K562 (cell line): ENCODE results near the gene APOBEC3F. TPM values are rescaled to one million over a fixed set of nuclear protein-coding genes. Genes with fewer than 3 reads are reported as not detected.
A peak's percentile ranks its signal among the peaks of the same experiment; 100 is the strongest.
"Not testable (repeated sequence)": the region's sequence is repeated elsewhere in the genome, so short reads cannot be mapped to it uniquely, and the experiment has no call there.

ENCODE experiments used
- ATAC-seq: fragments of 200-7000 bp; cut with Tn5 transposase; 3 replicates; pipeline ENCODE4 v1.9.1; 2020; ENCODE audit warnings: moderate library complexity
- BruUV-seq: library from RNA; stranded (reverse); fragments of 400-500 nt; replicated peaks from 2 replicates; lab custom pipeline; 2021; lab: Mats Ljungman, UMichigan
- CTCF ChIA-PET: fragments of 300-600 bp; formaldehyde crosslinking; extraction: SDS; loops from one replicate; lab custom pipeline; 2021; ENCODE audit warnings: low intra/inter-chr PET ratio; lab: Yijun Ruan, JAX
- POLR2A ChIA-PET: fragments of 300-600, 350-650 bp; sonication (Branson Sonifier 250); formaldehyde crosslinking; extraction: SDS; loops from one replicate; lab custom pipeline; 2021; ENCODE audit warnings: antibody characterized with exemption, inconsistent platforms; lab: Yijun Ruan, JAX
- DNase-seq, 4 experiments: peaks; one replicate each; pipeline versions ENCODE4 v3.0.0 to v3.0.0-alpha.2; 2011 to 2018; ENCODE audit warnings: low spot score in 3 of 4, mixed read lengths in 3 of 4; ENCODE audit errors: extremely low read depth in 1 of 4
- FAIRE-seq: peaks from 2 replicates; lab custom pipeline; 2011; peaks lifted over from hg19 to GRCh38; lab: Jason Lieb, UNC
- H2AFZ ChIP-seq: 2 replicates; pipeline ENCODE4 v1.6.0; 2011; ENCODE audit warnings: low read depth, low read length, control low read depth, inconsistent platforms
- H3K27ac ChIP-seq: fragments of 200-600 bp; 3 replicates; pipeline ENCODE4 v1.8.0; 2011; ENCODE audit warnings: low read depth, mild to moderate bottlenecking, control low read depth, inconsistent platforms, low read length, moderate library complexity, mixed read lengths; ENCODE audit errors: extremely low read depth
- H3K27me3 ChIP-seq, 2 experiments: fragments of 300-600 bp in 1 of 2; 2 replicates in 1 of 2; 3 replicates in 1 of 2; pipeline versions ENCODE4 v1.6.0 to v1.8.0; 2011; ENCODE audit warnings: inconsistent platforms in 2 of 2, low read length in 2 of 2, mild to moderate bottlenecking in 1 of 2, mixed read lengths in 1 of 2, moderate library complexity in 1 of 2; ENCODE audit not compliant: control insufficient read depth in 2 of 2, insufficient read depth in 2 of 2
- H3K36me3 ChIP-seq: fragments of 300-600 bp; 3 replicates; pipeline ENCODE4 v1.8.0; 2011; ENCODE audit warnings: mild to moderate bottlenecking, low read length, inconsistent platforms; ENCODE audit not compliant: control insufficient read depth, insufficient read depth
- H3K4me1 ChIP-seq, 2 experiments: fragments of 200-600 bp in 1 of 2; replicated peaks in 1 of 2; 2 replicates in 1 of 2; 3 replicates in 1 of 2; pipeline versions ENCODE4 v1.5.1 to v1.8.0; 2011; ENCODE audit warnings: inconsistent platforms in 2 of 2, low read length in 2 of 2, mild to moderate bottlenecking in 1 of 2, mixed read lengths in 1 of 2, moderate library complexity in 1 of 2; ENCODE audit not compliant: control insufficient read depth in 2 of 2, insufficient read depth in 2 of 2
- H3K4me2 ChIP-seq: 2 replicates; pipeline ENCODE4 v1.6.1; 2011; ENCODE audit warnings: low read length, control low read depth, inconsistent platforms, mixed read lengths; ENCODE audit not compliant: insufficient read depth
- H3K4me3 ChIP-seq: fragments of 200-600 bp; sonication (generic), shearing (Covaris generic); 2 replicates; pipeline ENCODE4 v1.5.1; 2016; ENCODE audit warnings: control low read depth, inconsistent platforms
- H3K79me2 ChIP-seq: fragments of 200-600 bp; 3 replicates; pipeline ENCODE4 v1.8.0; 2011; ENCODE audit warnings: low read length, inconsistent platforms; ENCODE audit not compliant: control insufficient read depth, insufficient read depth
- H3K9ac ChIP-seq, 2 experiments: 2 replicates each; pipeline versions ENCODE4 v1.6.0 to v1.6.1; 2011; ENCODE audit warnings: low read depth in 2 of 2, low read length in 2 of 2, control low read depth in 1 of 2, inconsistent platforms in 1 of 2, mild to moderate bottlenecking in 1 of 2, mixed read lengths in 1 of 2; ENCODE audit not compliant: insufficient read depth in 1 of 2
- H3K9me1 ChIP-seq: one replicate; pipeline ENCODE4 v1.6.0; 2011; ENCODE audit warnings: inconsistent platforms, mild to moderate bottlenecking, low read length, moderate library complexity; ENCODE audit not compliant: control insufficient read depth, insufficient read depth
- H3K9me3 ChIP-seq: replicated peaks from 2 replicates; pipeline ENCODE4 v1.5.1; 2011; ENCODE audit warnings: low read depth, low read length, inconsistent platforms; ENCODE audit not compliant: control insufficient read depth, insufficient read depth
- H4K20me1 ChIP-seq: replicated peaks from 2 replicates; pipeline ENCODE4 v1.6.1; 2011; ENCODE audit warnings: low read length, inconsistent platforms, mixed read lengths; ENCODE audit not compliant: control insufficient read depth, insufficient read depth
- NRF1 ChIP-seq, 2 experiments: fragments of 450-650 bp; IDR thresholded peaks in 1 of 2; conservative IDR thresholded peaks in 1 of 2; 2 replicates each; pipeline ENCODE4 v1.6.1; 2014; ENCODE audit warnings: mild to moderate bottlenecking in 2 of 2
- ZFX ChIP-seq: sonication (generic); formaldehyde crosslinking; IDR thresholded peaks from 2 replicates; pipeline ENCODE4 v1.8.0; 2022; ENCODE audit warnings: mild to moderate bottlenecking, missing genetic modification reagents, moderate library complexity
- WGBS: fragments of 100-300 bp; shearing (Covaris generic); methylation state at CpG from one replicate; pipeline ENCODE4 v1.1.6; 2016; ENCODE audit warnings: low coverage, mixed read lengths; ENCODE audit not compliant: insufficient coverage; ENCODE audit errors: missing lambda C conversion rate; 5-methylcytosine and 5-hydroxymethylcytosine counted together
- in situ Hi-C: fragments of 300-500 bp; cut with MboI; formaldehyde crosslinking; loops from 4 replicates; pipeline ENCODE4 v1.15.0; 2018; ENCODE audit warnings: inconsistent platforms, mixed read lengths
- intact Hi-C: fragments of 100-400 bp; cut with micrococcal nuclease; formaldehyde crosslinking; loops from 2 replicates; pipeline ENCODE4 v1.14.2; 2022
- polyA plus RNA-seq, 8 experiments: library from polyadenylated mRNA; depleted of rRNA in 4 of 8; stranded (reverse) in 5 of 8; unstranded in 3 of 8; fragments of >200 nt; fragmentation: Nextera tagmentation in 2 of 8; fragmentation: Illumina TruSeq in 1 of 8; extraction: Ambion mirVana in 2 of 8; extraction: Trizol in 1 of 8; gene quantifications; 2 replicates each; pipeline versions ENCODE4 v1.2.1 to v1.2.3, GENCODE V29; 2011 to 2014; ENCODE audit warnings: inconsistent platforms in 1 of 8, missing spikeins in 1 of 8
- total RNA-seq, 7 experiments: library from RNA; depleted of rRNA in 6 of 7; stranded (reverse); fragments of >200 nt in 6 of 7; fragmentation: Illumina TruSeq in 2 of 7; extraction: Trizol in 2 of 7; gene quantifications; 2 replicates each; pipeline versions ENCODE4 v1.2.1 to v1.2.3, GENCODE V29; 2011 to 2021; ENCODE audit warnings: low replicate concordance in 1 of 7
- TF ChIP-seq, protein P1 (sequence below): fragments of 200-800 bp; sonication (Bioruptor generic); IDR thresholded peaks from 2 replicates; pipeline ENCODE4 v1.6.1; 2017; ENCODE audit warnings: missing genetic modification characterization, missing compliant biosample characterization

APOBEC3F gene
- total and polyA plus RNA-seq, 9 of the 15 experiments (the other 6 are each of a cell fraction or from before 2014, with no cell fraction given), result 1.1 to 3.3 (median 1.9) TPM

DNA sequence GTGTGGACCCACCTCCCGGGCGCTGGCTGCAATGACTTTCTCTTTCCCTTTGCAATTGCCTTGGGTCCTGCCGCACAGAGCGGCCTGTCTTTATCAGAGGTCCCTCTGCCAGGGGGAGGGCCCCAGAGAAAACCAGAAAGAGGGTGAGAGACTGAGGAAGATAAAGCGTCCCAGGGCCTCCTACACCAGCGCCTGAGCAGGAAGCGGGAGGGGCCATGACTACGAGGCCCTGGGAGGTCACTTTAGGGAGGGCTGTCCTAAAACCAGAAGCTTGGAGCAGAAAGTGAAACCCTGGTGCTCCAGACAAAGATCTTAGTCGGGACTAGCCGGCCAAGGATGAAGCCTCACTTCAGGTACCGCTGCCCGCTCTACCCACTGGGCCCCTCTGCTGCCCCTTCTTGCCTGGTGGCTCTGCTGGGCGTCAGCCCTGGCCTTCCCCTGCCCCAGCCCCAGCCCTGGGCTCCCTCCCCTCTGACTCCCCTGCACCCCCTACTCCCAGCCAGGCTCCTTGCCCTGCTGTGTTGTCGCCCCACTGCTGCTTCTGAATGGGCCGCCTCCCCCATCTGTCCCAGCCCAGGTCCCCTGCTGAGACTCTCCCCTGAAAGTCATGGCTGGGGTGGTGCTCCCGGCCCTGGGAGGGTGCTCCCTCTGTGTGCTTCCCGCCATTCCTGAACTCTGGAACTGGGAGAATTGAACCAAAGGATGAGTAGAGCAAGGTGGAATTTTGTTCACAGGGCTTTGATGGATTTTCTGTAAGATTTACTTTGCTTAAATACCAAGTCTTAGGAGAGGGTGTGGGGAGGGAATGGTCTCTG is 36.6 kb downstream of the APOBEC3F start, which contains the start of gene APOBEC3G (continued):
- TF ChIP-seq, protein P1, sequence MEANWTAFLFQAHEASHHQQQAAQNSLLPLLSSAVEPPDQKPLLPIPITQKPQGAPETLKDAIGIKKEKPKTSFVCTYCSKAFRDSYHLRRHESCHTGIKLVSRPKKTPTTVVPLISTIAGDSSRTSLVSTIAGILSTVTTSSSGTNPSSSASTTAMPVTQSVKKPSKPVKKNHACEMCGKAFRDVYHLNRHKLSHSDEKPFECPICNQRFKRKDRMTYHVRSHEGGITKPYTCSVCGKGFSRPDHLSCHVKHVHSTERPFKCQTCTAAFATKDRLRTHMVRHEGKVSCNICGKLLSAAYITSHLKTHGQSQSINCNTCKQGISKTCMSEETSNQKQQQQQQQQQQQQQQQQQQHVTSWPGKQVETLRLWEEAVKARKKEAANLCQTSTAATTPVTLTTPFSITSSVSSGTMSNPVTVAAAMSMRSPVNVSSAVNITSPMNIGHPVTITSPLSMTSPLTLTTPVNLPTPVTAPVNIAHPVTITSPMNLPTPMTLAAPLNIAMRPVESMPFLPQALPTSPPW, result peak; percentile 43
- peak; percentile 59 to 70 for TF ChIP-seq NRF1 (conservative IDR thresholded peaks at IDR 0.05 in 1 of 2, IDR thresholded peaks at IDR 0.05 in 1 of 2)
- TF ChIP-seq ZFX (CRISPR knock-in tag), result peak; percentile 40; the same call in 1 of the 2 replicates

DNA sequence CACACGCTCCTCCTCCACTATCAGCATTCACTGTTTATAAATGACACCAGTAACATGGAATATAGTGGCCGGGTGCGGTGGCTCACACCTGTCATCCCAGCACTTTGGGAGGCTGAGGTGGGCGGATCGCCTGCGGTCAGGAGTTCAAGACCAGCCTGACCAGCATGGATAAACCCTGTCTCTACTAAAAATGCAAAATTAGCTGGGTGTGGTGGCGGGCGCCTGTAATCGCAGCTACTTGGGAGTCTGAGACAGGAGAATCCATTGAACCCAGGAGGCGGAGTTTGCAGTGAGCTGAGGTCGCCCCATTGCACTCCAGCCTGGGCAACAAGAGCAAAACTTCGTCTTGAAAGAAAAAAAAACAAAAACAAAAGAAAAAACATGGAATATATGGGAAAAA is 37.2 kb downstream of the APOBEC3F start:
- in situ Hi-C loops, result loop anchor here (5.0 kb wide), 1 partner anchor 36 kb away; the partner anchor contains the start of gene APOBEC3F
- FAIRE-seq, result not testable (repeated sequence)

More for the DNA sequence above, 37.2 kb downstream of the APOBEC3F start:
- H3K79me2 ChIP-seq, DNase-seq, intact Hi-C loops, BruUV-seq, CTCF ChIA-PET, H4K20me1 ChIP-seq, H3K27me3 ChIP-seq, H3K9me3 ChIP-seq, H2AFZ ChIP-seq, H3K9me1 ChIP-seq, ATAC-seq, H3K36me3 ChIP-seq: not testable (repeated sequence)
- 76% methylated on average over 11 of the region's 12 CpGs for WGBS
- H3K4me2 ChIP-seq, result peak overlapping the region; percentile 78
- peak overlapping the region; percentile 61; the same call in 1 of the 3 replicates for H3K27ac ChIP-seq
- H3K4me3 ChIP-seq, result peak overlapping the region; percentile 48
- POLR2A ChIA-PET, result interaction anchor here (0.9 to 1.0 kb wide), 2 partner anchors 10 to 242 kb away, joined by 3 to 6 read pairs; no protein-coding TSS in a partner anchor
- H3K4me1 ChIP-seq, result peaks cover 0 to 20% of the 10 kb centered on the region in 2 experiments; a peak in 4 of 5 replicates
- H3K9ac ChIP-seq, result peak overlapping the region in 1 of 2 experiments; percentile 59; a peak in 2 of 4 replicates
